Stimulated activated CD8-positive, alpha-beta memory T cell treated with anti-CD3 and anti-CD28 coated beads, Interleukin-2, amount 100 ng/mL, for 48 hours (primary cell): ENCODE measurements around the gene POFUT1.
"Not testable (repeated sequence)": the region's sequence is repeated elsewhere in the genome, so short reads cannot be mapped to it uniquely, and the experiment has no call there.

ENCODE experiments used
- DNase-seq, 2 donors: peaks; one replicate each; pipeline ENCODE4 v3.0.0-alpha.2; 2020; ENCODE audit warnings: low read depth in 2 of 2

POFUT1 gene

GRCh38 chr20:32189123-32189410 lies 18.6 kb upstream of the POFUT1 start:
- no peak for DNase-seq

- no peak for DNase-seq
Measured at GRCh38 chr20:32189691-32190615, 17.7 kb upstream of the POFUT1 start.

GRCh38 chr20:32190616-32191415 lies 16.9 kb upstream of the POFUT1 start:
- no peak for DNase-seq

GRCh38 chr20:32191422-32191821 lies 16.3 kb upstream of the POFUT1 start:
- no peak for DNase-seq

- DNase-seq = no peak
Measured at GRCh38 chr20:32191873-32192272, 15.8 kb upstream of the POFUT1 start.

GRCh38 chr20:32192698-32193097 lies 15.0 kb upstream of the POFUT1 start:
- DNase-seq = no peak

- not testable (repeated sequence) for DNase-seq
Measured at GRCh38 chr20:32193336-32193735, 14.3 kb upstream of the POFUT1 start.

- DNase-seq = no peak
Measured at GRCh38 chr20:32193996-32194395, 13.7 kb upstream of the POFUT1 start.

- no peak for DNase-seq
Measured at GRCh38 chr20:32195581-32195980, 12.1 kb upstream of the POFUT1 start.

- not testable (repeated sequence) for DNase-seq
Measured at GRCh38 chr20:32196613-32197012, 11.1 kb upstream of the POFUT1 start.

GRCh38 chr20:32197136-32197535 lies 10.5 kb upstream of the POFUT1 start:
- DNase-seq = not testable (repeated sequence)

- no peak for DNase-seq
Measured at GRCh38 chr20:32199006-32199405, 8.7 kb upstream of the POFUT1 start.

- no peak for DNase-seq
Measured at GRCh38 chr20:32201296-32201976, 6.2 kb upstream of the POFUT1 start.

GRCh38 chr20:32201977-32202363 lies 5.7 kb upstream of the POFUT1 start:
- DNase-seq = no peak

- DNase-seq = no peak
Measured at GRCh38 chr20:32203356-32204204, 4.1 kb upstream of the POFUT1 start.

GRCh38 chr20:32204205-32205109 lies 3.2 kb upstream of the POFUT1 start:
- DNase-seq = peak in 1 of 2 donors; percentile 73

GRCh38 chr20:32205110-32205842 lies 2.4 kb upstream of the POFUT1 start:
- DNase-seq = no peak

GRCh38 chr20:32205843-32206759 lies 1.6 kb upstream of the POFUT1 start:
- DNase-seq = no peak
